Measurements from ENCODE around the gene ZNF574. TPM values are rescaled to one million over a fixed set of nuclear protein-coding genes. Genes with fewer than 3 reads are reported as not detected.

Gene ZNF574
- total and polyA plus RNA-seq, 2 of the 8 experiments (the other 6 are each of a cell fraction or from before 2014, with no cell fraction given), result 27.0 to 38.8 TPM

GRCh38 chr19:42032431-42032830 is 43.5 kb upstream of the ZNF574 start (continued):
- no peak for TF ChIP-seq EZH2 (IDR thresholded peaks at IDR 0.05; ENCODE audit: low read depth, low read length, severe bottlenecking)
- TF ChIP-seq, protein P1, sequence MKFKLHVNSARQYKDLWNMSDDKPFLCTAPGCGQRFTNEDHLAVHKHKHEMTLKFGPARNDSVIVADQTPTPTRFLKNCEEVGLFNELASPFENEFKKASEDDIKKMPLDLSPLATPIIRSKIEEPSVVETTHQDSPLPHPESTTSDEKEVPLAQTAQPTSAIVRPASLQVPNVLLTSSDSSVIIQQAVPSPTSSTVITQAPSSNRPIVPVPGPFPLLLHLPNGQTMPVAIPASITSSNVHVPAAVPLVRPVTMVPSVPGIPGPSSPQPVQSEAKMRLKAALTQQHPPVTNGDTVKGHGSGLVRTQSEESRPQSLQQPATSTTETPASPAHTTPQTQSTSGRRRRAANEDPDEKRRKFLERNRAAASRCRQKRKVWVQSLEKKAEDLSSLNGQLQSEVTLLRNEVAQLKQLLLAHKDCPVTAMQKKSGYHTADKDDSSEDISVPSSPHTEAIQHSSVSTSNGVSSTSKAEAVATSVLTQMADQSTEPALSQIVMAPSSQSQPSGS (IDR thresholded peaks at IDR 0.05; ENCODE audit: low read length), result 0 out of 2 replicates have a peak, but pooled peaks have one; percentile 22
